Tibial nerve (tissue), 4 donors: ENCODE data around the gene WDR49.

Source experiments
- CTCF ChIP-seq, 5 experiments: fragments of 200-600 bp in 3 of 5; fragments of 450-650 bp in 2 of 5; sonication (generic) in 3 of 5; IDR thresholded peaks; one replicate each; pipeline ENCODE4 v1.5.1; 2016 to 2019; ENCODE audit warnings: antibody characterized with exemption in 5 of 5, mild to moderate bottlenecking in 3 of 5, moderate library complexity in 2 of 5
- EP300 ChIP-seq, 2 donors: sonication (generic); formaldehyde crosslinking; IDR thresholded peaks; one replicate each; pipeline ENCODE4 v1.6.1; 2017; ENCODE audit warnings: antibody characterized with exemption in 2 of 2, mild to moderate bottlenecking in 1 of 2
- POLR2A ChIP-seq, 2 donors: fragments of 450-650 bp; IDR thresholded peaks; one replicate each; pipeline ENCODE4 v1.6.1; 2017; ENCODE audit warnings: antibody characterized with exemption in 2 of 2, mild to moderate bottlenecking in 2 of 2, moderate library complexity in 2 of 2

DNA sequence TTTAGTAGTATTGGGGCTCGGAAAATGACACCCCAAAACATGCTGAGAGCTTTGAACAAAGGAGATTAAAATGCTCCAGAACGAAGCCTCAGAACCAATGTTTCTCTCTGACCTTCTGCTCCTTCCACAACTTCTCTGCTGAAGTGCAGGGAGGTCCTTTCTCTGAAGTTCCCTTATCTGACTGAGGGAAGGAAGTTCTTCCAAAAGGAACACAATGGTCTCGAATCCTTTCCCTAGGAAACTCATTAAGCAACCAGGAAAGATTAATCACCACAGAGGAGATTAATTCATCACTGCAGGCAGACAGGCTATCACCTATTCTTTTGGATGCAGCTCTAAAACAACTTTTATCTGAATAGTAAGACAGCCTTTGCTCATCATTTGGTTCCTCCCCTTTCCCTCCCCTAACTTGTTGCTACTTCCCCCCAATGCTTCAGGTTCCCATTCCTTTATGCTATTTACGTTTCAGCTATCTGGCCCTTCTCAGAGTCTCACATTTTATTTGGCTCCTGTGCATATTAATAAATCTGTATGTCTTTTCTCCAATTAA, 18.2 kb upstream of the WDR49 start:
- no peak for TF ChIP-seq POLR2A (IDR thresholded peaks at IDR 0.05)
- peak in 1 of 2 donors; percentile 17 for TF ChIP-seq EP300 (IDR thresholded peaks at IDR 0.05)
- TF ChIP-seq CTCF (IDR thresholded peaks at IDR 0.05), result no peak
